HG03103 (cell line): ENCODE results near the gene ZSCAN10.
"Not testable (repeated sequence)": the region's sequence is repeated elsewhere in the genome, so short reads cannot be mapped to it uniquely, and the experiment has no call there.

Source experiments
- ATAC-seq: cut with Tn5 transposase; IDR thresholded peaks from one replicate; pipeline ENCODE4 v1.9.1; 2021; ENCODE audit warnings: low read depth; ENCODE audit not compliant: unreplicated experiment

ZSCAN10 gene

GRCh38 chr16:3065069-3065741, 33.9 kb downstream of the ZSCAN10 start, which contains the start of gene IL32:
IL32 (plus strand) TSS chr16:3065640; CDS start chr16:3065812, 172 bp downstream.
- no peak for ATAC-seq

- ATAC-seq, result no peak
These were observed 35.3 kb downstream of the ZSCAN10 start for GRCh38 chr16:3063625-3064386.

GRCh38 chr16:3062553-3062952, 36.5 kb downstream of the ZSCAN10 start:
- ATAC-seq, result no peak

- ATAC-seq, result no peak
These were observed 38.6 kb downstream of the ZSCAN10 start for GRCh38 chr16:3060339-3061127.

- ATAC-seq, result no peak
These were observed 39.3 kb downstream of the ZSCAN10 start for GRCh38 chr16:3059723-3060242.

GRCh38 chr16:3059041-3059722, 39.9 kb downstream of the ZSCAN10 start:
- ATAC-seq, result peak; percentile 72

- no peak for ATAC-seq
These were observed 40.7 kb downstream of the ZSCAN10 start for GRCh38 chr16:3058139-3059030.

GRCh38 chr16:3057181-3058138, 41.6 kb downstream of the ZSCAN10 start:
- ATAC-seq, result no peak

- no peak for ATAC-seq
These were observed 42.5 kb downstream of the ZSCAN10 start for GRCh38 chr16:3056336-3057180.

GRCh38 chr16:3055734-3056115, 43.4 kb downstream of the ZSCAN10 start:
- ATAC-seq, result not testable (repeated sequence)

GRCh38 chr16:3054965-3055733, 43.9 kb downstream of the ZSCAN10 start:
- ATAC-seq, result no peak

GRCh38 chr16:3053330-3053710, 45.8 kb downstream of the ZSCAN10 start:
- ATAC-seq, result not testable (repeated sequence)

- ATAC-seq, result not testable (repeated sequence)
These were observed 46.3 kb downstream of the ZSCAN10 start for GRCh38 chr16:3052571-3053329.

GRCh38 chr16:3051494-3051893, 47.6 kb downstream of the ZSCAN10 start:
- ATAC-seq, result no peak

- no peak for ATAC-seq
These were observed 48.1 kb downstream of the ZSCAN10 start for GRCh38 chr16:3051009-3051408.

- ATAC-seq, result no peak
These were observed 48.6 kb downstream of the ZSCAN10 start for GRCh38 chr16:3050487-3050886.
